GM18508 (cell line): ENCODE results near the gene UTP3.
"Not testable (repeated sequence)": the region's sequence is repeated elsewhere in the genome, so short reads cannot be mapped to it uniquely, and the experiment has no call there.

Experiments used
- ATAC-seq: cut with Tn5 transposase; IDR thresholded peaks from one replicate; pipeline ENCODE4 v1.9.1; 2021; ENCODE audit warnings: moderate number of reproducible peaks; ENCODE audit not compliant: insufficient read depth, unreplicated experiment

Gene UTP3

DNA sequence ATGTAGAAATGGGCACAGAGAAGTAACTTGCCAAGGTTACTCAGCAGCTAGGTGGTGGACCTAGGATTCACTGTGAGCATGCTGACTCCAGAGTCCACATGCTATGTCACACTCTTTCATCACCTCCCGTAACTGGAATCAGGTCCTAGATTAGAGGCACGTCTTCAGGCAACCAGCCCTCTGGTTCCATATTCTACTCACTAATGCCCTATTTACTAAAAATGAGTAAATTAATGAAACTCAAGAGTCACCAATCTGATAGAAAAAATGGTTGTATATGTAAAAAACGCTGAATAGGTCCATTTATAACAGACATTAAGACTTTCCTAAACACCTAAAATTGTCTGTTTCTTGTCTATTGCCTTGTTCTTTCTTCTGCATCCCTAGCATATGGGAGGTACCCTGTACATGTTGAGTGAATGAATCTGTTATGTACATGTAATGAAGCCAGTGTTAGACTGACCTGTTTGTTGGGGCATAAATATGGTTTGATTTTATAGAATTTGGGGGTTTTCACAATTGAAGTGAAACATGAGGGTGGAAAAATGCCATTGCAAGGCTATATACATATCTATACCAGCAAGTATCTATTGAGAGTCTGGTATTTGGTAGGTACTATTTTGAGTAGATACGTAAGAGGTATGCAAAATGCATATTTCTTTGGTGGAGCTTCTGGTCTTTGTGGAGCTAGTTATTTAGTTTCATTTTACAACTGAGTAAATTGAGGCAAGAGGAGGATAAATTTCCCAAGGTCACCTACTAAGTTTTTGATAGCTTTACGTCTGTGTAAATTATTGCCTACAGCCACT, 26.0 kb downstream of the UTP3 start:
- ATAC-seq: peak; percentile 39

- peak; percentile 21 for ATAC-seq
These were observed 26.8 kb downstream of the UTP3 start for GRCh38 chr4:70715097-70715496.

DNA sequence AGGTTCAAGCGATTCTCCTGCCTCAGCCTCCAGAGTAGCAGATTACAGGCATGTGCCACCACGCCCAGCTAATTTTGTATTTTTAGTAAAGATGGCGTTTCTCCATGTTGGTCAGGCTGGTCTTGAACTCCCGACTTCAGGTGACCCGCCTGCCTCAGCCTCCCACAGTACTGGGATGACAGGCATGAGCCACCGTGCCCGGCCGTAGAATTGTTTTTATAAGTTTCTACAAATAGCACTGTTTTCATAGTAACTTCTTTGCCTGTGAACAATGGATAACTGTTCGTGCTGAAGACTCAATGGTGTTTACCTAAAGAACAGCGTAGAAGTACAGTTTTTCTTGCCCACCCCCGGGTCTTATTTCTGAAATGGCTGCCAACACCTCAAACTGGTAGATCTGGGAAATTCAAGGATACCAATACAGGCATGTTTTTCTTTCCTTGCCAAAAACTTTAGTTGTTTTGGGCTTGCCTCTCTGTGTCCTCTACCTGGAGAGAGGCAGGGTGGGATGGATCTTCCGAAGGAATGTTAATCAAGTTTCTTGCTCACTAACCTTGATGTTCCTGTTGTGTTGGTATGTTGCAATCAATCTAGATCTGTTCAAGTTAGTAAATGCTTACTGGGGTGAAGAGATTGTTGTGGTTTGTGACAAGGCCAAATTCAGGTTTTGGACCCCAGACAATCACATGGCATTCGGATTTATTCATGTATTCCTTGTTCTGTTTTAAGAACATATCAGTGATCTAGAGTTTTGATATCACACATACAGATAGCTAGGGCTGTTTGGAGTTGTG, 30.7 kb downstream of the UTP3 start:
- ATAC-seq: no peak

DNA sequence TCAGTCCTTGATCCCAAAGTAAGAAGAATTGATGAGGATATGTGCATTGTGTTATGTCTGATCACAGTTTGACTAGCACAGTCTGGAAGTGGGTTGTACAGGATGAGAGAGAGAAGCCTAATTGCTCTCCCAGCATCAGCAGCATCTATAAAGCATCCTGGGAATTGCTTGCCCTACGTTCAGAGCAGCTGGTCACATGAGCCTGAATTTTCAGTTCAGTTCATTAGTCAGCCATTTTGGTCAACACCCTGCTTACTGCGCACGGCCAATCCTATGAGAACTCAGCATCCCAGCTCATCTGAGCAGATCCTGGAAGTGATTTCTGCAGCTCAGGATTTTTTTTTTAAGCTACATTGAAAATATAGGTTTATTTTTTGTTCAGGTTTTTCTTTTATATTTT, 33.4 kb downstream of the UTP3 start, which contains the start of gene RUFY3:
RUFY3 (plus strand) TSS at position 218 of the 400 bp plus-strand sequence. CDS start 610 bp downstream, outside the sequence.
- ATAC-seq: no peak

- no peak for ATAC-seq
These were observed 34.0 kb downstream of the UTP3 start for GRCh38 chr4:70722199-70722791.

- ATAC-seq: no peak
These were observed 36.1 kb downstream of the UTP3 start for GRCh38 chr4:70724463-70724862.

GRCh38 chr4:70725633-70726032, 37.3 kb downstream of the UTP3 start:
- ATAC-seq: no peak

DNA sequence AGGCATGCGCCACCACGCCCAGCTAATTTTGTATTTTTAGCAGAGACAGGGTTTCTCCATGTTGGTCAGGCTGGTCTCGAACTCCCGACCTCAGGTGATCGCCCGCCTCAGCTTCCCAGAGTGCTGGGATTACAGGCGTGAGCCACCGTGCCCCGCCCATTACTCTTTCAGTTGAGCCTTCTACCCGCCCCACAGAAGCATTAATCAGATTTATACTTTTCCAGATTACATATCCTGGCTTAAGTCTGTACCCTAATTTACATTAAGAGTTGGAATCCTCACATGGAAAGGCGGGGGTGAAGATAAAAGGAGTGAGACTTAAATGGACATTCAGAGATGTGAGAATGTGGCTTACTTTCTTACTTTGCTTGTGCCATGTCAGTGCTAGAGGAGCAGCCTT, 38.2 kb downstream of the UTP3 start:
- ATAC-seq: not testable (repeated sequence)

GRCh38 chr4:70728091-70728490, 39.8 kb downstream of the UTP3 start:
- ATAC-seq: no peak

DNA sequence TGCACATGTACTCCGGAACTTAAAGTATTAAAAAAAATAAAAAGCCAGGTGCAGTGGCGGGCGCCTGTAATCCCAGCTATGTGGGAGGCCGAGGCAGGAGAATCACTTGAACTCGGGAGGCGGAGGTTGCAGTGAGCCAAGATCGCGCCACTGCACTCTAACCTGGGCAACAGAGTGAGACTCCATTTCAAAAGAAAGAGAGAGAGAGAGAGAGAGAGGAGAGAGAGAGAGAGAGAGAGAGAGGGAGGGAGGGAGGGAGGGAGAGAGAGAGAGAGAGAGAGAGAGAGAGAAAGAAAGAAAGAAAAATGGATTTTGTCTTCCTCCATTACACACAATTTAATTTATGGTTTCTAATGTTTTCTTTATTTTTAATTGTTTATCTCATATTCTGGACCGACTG, 44.5 kb downstream of the UTP3 start:
- not testable (repeated sequence) for ATAC-seq

- ATAC-seq: peak; percentile 96
These were observed 46.0 kb downstream of the UTP3 start for GRCh38 chr4:70734168-70734954.

DNA sequence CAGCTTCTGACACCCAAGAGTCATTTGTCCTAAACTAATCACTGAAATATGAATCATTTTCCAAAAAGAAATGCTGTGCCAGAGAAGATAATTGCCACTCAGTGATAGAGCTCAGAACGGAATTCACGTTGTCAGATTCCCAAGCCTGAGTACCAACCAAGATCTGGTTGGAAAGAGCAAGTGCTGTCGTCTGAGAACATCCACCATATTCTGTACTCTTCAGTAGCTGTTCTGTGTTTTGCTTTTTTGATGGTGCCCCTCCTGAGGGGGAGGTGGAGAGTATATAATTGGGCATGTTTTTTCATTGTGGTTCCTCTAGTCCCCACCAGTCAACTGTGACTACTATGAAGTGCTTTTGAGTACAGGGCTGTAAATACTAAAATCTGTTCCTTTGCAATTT, 46.6 kb downstream of the UTP3 start:
- ATAC-seq: no peak

DNA sequence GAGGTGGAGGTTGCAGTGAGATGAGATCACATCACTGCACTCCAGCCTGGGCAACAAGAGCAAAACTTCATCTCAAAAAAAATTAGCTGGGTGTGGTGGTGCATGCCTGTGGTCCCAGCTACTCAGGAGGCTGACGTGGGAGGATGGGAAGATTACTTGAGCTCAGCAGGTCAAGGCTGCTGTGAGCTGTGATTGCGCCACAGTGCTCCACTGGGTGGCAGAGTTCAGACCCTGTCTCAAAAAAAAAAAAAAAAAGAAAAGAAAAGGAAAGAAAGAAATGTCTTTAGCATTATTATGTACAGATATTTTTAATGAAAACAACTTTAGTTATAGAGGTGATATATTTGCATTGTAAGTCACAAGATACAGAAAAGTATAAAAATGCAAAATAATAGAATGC, 47.6 kb downstream of the UTP3 start:
- not testable (repeated sequence) for ATAC-seq

DNA sequence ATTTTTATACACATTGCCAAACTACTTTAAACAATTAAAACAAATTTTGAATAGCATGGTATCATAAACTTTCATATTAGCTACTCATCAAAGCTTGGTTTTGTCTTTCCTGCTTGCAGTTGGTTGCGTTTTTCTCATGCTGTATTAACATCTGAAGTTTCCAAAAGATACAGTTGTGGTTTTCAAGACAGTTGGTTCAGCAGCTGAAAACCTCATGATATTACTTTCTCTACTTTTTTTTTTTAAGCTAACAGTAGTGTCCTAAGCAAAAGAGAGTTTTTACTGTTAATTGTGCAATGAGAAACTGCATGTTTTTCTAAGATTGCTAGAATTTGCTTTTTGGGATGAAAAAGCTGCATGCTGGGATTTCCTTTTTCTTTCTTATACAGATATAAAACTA, 48.7 kb downstream of the UTP3 start:
- no peak for ATAC-seq

- ATAC-seq: no peak
These were observed 49.1 kb downstream of the UTP3 start for GRCh38 chr4:70737409-70737808.

DNA sequence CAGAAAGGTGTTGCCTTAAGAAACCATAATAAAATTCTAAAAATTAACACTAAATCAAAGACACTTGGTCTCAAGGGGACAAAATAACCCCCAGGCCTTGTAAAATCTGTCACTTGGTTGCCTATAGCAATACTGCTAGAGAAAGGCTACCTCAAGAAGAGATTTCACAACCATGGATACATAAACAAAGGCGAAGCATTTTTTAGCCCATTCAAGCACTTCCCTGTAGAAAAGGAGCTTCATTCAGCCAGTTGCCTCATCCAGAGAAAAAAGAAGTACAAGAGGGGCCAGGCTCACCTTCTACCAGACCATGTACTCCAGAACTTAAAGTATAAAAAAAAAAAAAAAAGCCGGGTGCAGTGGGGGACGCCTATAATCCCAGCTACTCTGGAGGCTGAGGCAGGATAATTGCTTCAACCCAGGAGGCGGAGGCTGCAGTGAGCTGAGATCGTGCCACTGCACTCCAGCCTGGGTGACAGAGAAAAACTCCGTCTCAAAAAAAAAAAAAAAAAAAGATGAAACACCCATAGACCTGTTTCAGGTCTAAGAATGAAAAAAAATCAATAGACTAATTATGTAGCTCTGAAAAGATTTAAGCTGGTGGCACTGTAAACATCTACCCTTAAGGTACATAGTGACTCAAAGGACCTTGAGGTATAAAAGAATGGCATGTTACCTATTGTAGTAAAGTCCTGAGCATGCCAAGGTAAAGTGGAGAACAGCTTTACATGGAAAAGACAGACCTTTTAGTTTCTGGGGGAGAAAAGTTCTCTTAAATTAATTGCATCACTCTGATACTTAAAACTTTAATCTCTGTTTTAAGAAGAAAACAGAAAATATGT, 51.4 kb downstream of the UTP3 start:
- ATAC-seq: no peak
